Measurements from ENCODE around the gene DNAH6. TPM values are rescaled to one million over a fixed set of nuclear protein-coding genes. Genes with fewer than 3 reads are reported as not detected.
A peak's percentile ranks its signal among the peaks of the same experiment; 100 is the strongest.

Gene DNAH6
- total RNA-seq, 4 donors from 2014 or later = 0.16 to 1.2 (median 0.47) TPM

DNA sequence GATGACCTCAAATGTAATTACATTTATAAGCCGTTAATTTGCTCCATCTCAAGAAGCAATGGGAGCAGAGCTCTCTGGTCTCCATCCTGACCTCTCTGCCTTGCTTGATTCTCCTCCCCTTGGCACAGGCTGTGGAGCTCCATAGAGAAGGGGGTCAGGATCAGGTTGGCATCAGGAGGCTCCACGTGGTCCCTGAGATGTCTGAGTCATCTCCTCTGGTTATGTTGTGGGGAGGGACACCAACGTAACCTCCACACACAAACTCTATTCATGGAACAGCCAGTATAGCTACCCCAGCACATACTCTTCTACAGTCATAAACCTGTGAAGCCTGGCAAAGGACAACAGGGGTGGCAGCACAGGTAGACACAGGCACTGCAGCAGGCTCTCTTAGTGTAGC is 335.6 kb downstream of the DNAH6 start:
- Histone ChIP-seq H3K4me3 (no peak overlapping the region), H3K27ac (no peak overlapping the region), H3K27me3 (peaks cover 6% of the 10 kb centered on the region), H3K36me3 (no peaks in the 10 kb centered on the region), H3K9me3 (no peaks in the 10 kb centered on the region), H3K4me1 (no peaks in the 10 kb centered on the region)
- WGBS = 67% methylated on average over 3 of the region's 3 CpGs
- DNase-seq (ENCODE audit: low spot score in 2 of 2) = no peak
- no peak for TF ChIP-seq POLR2A (IDR thresholded peaks at IDR 0.05)

DNA sequence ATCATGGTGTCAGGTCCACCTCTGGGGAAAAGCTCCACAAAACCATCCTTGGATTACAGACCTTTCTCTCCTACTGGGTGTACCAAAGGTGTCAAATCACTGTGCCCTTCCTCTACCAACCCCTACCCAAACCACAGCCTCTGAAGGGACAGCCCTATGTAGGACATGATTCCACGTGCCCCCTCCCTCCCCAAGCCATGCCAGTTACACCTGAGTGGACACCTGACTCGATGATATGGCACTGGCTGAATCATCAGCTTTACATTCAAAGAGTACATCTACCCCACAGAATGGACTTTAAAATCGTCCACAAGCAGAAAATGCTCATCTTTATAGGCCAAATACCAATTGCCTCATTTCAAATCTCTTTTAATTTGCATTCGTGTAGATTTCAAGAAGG is 338.6 kb downstream of the DNAH6 start:
- Histone ChIP-seq H3K4me1 (no peaks in the 10 kb centered on the region), H3K9me3 (no peaks in the 10 kb centered on the region), H3K4me3 (no peak overlapping the region), H3K36me3 (no peaks in the 10 kb centered on the region), H3K27ac (no peak overlapping the region), H3K27me3 (peaks cover 6% of the 10 kb centered on the region)
- peak in 1 of 2 donors; percentile 28 for DNase-seq (ENCODE audit: low spot score in 2 of 2)
- no peak for TF ChIP-seq POLR2AphosphoS5 (IDR thresholded peaks at IDR 0.05)
- TF ChIP-seq, protein P1, sequence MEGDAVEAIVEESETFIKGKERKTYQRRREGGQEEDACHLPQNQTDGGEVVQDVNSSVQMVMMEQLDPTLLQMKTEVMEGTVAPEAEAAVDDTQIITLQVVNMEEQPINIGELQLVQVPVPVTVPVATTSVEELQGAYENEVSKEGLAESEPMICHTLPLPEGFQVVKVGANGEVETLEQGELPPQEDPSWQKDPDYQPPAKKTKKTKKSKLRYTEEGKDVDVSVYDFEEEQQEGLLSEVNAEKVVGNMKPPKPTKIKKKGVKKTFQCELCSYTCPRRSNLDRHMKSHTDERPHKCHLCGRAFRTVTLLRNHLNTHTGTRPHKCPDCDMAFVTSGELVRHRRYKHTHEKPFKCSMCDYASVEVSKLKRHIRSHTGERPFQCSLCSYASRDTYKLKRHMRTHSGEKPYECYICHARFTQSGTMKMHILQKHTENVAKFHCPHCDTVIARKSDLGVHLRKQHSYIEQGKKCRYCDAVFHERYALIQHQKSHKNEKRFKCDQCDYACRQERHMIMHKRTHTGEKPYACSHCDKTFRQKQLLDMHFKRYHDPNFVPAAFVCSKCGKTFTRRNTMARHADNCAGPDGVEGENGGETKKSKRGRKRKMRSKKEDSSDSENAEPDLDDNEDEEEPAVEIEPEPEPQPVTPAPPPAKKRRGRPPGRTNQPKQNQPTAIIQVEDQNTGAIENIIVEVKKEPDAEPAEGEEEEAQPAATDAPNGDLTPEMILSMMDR (IDR thresholded peaks at IDR 0.05) = no peak
- no peak for TF ChIP-seq EP300 (IDR thresholded peaks at IDR 0.05)
- TF ChIP-seq POLR2A (IDR thresholded peaks at IDR 0.05) = no peak
- 69% methylated on average over 4 of the region's 4 CpGs for WGBS

DNA sequence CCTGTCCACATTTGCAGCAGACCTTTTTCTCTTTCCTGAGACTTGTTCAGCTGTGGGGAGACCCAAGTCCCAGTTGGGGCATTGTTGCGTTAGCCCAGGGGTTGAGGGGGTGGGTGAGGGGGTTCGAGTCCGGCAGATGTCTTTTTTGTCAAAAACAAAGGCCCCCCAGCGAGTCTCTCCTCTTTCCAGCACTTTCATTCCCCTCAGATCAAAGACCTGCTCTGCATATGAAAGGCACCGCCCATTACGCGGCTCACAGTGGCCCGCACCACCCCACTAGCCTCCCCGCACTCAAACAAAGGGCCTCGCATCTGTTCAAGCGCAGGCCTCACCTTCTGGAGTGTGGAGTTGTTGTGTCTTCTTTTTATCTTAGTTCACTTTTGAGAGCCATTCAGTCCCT is 339.4 kb downstream of the DNAH6 start:
- Histone ChIP-seq H3K4me3 (no peak overlapping the region), H3K9me3 (no peaks in the 10 kb centered on the region), H3K4me1 (no peaks in the 10 kb centered on the region), H3K27ac (no peak overlapping the region), H3K36me3 (no peaks in the 10 kb centered on the region), H3K27me3 (peaks cover 6% of the 10 kb centered on the region)
- WGBS = 35% methylated on average over 11 of the region's 11 CpGs
- TF ChIP-seq, protein P1 (IDR thresholded peaks at IDR 0.05) = no peak
- TF ChIP-seq POLR2A (IDR thresholded peaks at IDR 0.05) (no peak), POLR2AphosphoS5 (IDR thresholded peaks at IDR 0.05) (no peak), EP300 (IDR thresholded peaks at IDR 0.05) (no peak)
- peak in 1 of 2 donors; percentile 48 for DNase-seq (ENCODE audit: low spot score in 2 of 2)

DNA sequence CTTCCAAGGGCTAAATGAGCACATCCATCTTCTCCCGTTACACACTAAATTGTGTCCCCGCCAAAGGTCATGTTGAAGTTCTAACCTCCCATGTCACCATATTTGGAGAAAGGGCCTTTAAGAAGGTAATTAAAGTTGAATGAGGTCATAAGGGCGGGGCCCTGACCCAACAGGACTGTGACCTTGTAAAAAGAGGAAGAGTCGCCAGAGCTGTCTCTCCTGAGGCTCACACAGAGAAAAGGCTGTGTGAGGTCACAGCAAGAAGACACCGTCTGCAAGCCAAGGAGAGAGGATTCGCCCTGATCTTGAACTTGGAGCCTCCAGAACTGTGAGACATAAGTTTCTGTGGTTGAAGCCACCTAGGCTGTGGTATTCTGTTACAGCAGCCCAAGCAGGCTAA is 340.5 kb downstream of the DNAH6 start:
- Histone ChIP-seq H3K27ac (no peak overlapping the region), H3K27me3 (peaks cover 6% of the 10 kb centered on the region), H3K4me1 (no peaks in the 10 kb centered on the region), H3K4me3 (no peak overlapping the region), H3K9me3 (no peaks in the 10 kb centered on the region), H3K36me3 (no peaks in the 10 kb centered on the region)
- DNase-seq (ENCODE audit: low spot score in 2 of 2) = no peak
- TF ChIP-seq, protein P1 (IDR thresholded peaks at IDR 0.05) = no peak
- no peak for TF ChIP-seq POLR2A (IDR thresholded peaks at IDR 0.05)
- 83% methylated on average over 6 of the region's 6 CpGs for WGBS

DNA sequence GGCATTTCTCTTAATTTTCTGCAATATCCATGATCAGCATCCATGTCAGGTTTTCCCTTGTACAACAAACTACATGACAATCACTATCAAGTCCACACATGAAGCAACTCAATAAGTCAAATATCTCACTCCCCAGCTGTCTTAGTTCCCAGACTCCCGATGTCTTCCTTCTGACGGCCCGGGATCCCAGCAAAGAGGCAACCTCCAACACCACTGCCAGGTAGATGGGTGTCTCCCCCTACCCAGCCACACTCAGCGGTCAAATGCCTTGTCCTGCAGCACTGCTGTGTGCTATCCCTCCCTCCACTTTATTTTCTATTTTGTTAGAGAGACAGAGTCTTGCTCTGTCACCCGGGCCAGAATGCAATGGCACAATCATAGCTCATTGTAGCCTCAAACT is 341.3 kb downstream of the DNAH6 start:
- Histone ChIP-seq H3K4me3 (no peak overlapping the region), H3K9me3 (no peaks in the 10 kb centered on the region), H3K36me3 (no peaks in the 10 kb centered on the region), H3K27ac (no peak overlapping the region), H3K27me3 (peaks cover 6% of the 10 kb centered on the region), H3K4me1 (no peaks in the 10 kb centered on the region)
- no peak for TF ChIP-seq EP300 (IDR thresholded peaks at IDR 0.05)
- no peak for TF ChIP-seq POLR2AphosphoS5 (IDR thresholded peaks at IDR 0.05)
- no peak for TF ChIP-seq POLR2A (IDR thresholded peaks at IDR 0.05)
- WGBS = 75% methylated on average over 5 of the region's 5 CpGs
- peak in 1 of 2 donors; percentile 21 for DNase-seq (ENCODE audit: low spot score in 2 of 2)

DNA sequence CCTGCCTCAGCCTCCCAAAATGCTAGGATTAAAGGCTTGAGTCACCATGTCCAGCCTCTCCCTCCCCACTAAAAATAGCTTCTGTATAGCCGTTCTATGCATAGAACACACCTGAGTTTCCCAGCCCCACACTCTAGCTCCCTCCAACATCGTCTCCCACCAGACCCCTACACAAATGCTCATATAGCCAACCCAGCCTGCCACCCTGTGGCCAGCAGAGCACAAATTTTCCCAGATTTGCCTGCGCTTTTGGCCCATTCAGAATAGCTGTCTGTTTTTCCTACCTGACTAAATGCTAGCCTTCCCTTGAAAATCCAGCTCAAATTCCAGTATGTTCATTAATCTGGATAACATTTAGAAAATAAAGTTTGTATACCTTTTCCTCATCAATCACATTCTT is 341.8 kb downstream of the DNAH6 start:
- no peaks in the 10 kb centered on the region for H3K36me3 ChIP-seq
- H3K4me1 ChIP-seq = no peaks in the 10 kb centered on the region
- WGBS = 84% methylated on average over 3 of the region's 3 CpGs
- H3K9me3 ChIP-seq = no peaks in the 10 kb centered on the region
- DNase-seq (ENCODE audit: low spot score in 2 of 2) = peak in 1 of 2 donors; percentile 21
- H3K4me3 ChIP-seq = no peak overlapping the region
- H3K27me3 ChIP-seq = peaks cover 6% of the 10 kb centered on the region
- no peak overlapping the region for H3K27ac ChIP-seq
- TF ChIP-seq EP300 (IDR thresholded peaks at IDR 0.05) (no peak), POLR2A (IDR thresholded peaks at IDR 0.05) (no peak), POLR2AphosphoS5 (IDR thresholded peaks at IDR 0.05) (no peak)
- TF ChIP-seq, protein P1 (IDR thresholded peaks at IDR 0.05) = no peak
